ENCODE measurements around the gene SLC6A18.

DNA sequence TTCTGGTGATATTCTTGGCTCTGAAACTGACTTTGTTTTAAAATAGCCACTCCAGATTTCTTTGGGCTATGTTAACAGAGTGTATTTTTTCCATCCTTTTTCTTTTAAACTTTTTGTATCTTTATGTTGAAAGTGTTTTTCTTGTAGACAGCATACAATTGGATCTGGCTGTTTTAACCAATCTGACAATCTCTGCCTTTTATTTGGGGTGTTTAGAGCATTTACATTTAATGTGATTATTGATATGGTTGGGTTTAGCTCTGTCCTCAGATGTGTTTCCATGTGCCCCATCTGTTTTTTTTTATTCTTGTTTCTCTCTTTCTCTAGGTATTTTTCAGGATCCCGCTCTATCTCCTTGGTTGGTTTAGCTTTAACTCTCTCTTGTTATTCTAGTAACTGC is 10.7 kb downstream of the SLC6A18 start:
- no peak for TF ChIP-seq POLR2A (IDR thresholded peaks at IDR 0.05)
- TF ChIP-seq, protein P1, sequence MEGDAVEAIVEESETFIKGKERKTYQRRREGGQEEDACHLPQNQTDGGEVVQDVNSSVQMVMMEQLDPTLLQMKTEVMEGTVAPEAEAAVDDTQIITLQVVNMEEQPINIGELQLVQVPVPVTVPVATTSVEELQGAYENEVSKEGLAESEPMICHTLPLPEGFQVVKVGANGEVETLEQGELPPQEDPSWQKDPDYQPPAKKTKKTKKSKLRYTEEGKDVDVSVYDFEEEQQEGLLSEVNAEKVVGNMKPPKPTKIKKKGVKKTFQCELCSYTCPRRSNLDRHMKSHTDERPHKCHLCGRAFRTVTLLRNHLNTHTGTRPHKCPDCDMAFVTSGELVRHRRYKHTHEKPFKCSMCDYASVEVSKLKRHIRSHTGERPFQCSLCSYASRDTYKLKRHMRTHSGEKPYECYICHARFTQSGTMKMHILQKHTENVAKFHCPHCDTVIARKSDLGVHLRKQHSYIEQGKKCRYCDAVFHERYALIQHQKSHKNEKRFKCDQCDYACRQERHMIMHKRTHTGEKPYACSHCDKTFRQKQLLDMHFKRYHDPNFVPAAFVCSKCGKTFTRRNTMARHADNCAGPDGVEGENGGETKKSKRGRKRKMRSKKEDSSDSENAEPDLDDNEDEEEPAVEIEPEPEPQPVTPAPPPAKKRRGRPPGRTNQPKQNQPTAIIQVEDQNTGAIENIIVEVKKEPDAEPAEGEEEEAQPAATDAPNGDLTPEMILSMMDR (IDR thresholded peaks at IDR 0.05) = no peak

Measured in prostate gland (tissue), 2 donors.